GOT3 (cell line): ENCODE results near the gene DCP1A.
"Not testable (repeated sequence)": the region's sequence is repeated elsewhere in the genome, so short reads cannot be mapped to it uniquely, and the experiment has no call there.

Experiments
- DNase-seq: peaks from one replicate; lab custom pipeline; 2025; ENCODE audit warnings: mixed read lengths; lab: John Stamatoyannopoulos, UW

Gene DCP1A

DNA sequence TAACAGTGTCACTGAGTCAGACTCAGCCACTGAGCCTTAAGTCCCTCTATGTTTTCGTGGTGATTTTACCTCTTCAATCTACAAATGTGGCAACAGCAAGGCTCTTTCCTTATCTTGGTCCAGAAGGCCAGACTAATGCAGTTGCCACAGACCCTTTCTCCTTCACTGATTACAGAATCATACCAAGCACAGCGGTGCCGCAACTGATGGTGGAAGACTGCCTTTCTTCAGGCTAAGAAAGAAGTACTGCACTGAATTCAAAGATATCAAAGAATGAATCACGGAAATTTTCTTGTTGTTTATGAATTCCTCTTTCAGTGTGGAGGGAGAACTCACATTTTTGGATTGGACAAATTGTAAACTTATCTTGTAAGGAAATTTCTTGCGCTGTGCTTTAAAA, 18.6 kb downstream of the DCP1A start:
- no peak for DNase-seq

- not testable (repeated sequence) for DNase-seq
These were observed 19.4 kb downstream of the DCP1A start for GRCh38 chr3:53327986-53328385.

DNA sequence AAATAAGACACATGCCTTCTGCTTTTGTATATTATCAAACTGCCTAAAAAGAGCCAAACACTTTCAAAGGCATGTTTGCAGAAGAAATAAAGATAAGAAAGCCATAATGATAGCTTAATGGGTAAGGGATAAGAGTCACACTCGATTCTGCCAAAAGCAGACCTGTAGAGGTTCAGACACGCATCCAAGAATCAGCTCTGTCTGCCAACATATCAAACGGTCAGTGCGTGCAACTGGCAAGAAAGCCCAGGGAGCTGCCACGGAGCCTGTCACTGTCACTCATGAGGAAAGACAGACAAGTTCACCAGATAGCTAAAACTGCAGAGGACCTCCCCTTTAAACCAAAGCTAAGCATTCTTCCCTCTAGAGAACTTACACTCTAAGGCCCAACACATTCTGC, 23.2 kb downstream of the DCP1A start:
- no peak for DNase-seq

GRCh38 chr3:53320697-53321096, 26.6 kb downstream of the DCP1A start:
- no peak for DNase-seq

GRCh38 chr3:53318522-53318921, 28.8 kb downstream of the DCP1A start:
- DNase-seq: no peak

DNA sequence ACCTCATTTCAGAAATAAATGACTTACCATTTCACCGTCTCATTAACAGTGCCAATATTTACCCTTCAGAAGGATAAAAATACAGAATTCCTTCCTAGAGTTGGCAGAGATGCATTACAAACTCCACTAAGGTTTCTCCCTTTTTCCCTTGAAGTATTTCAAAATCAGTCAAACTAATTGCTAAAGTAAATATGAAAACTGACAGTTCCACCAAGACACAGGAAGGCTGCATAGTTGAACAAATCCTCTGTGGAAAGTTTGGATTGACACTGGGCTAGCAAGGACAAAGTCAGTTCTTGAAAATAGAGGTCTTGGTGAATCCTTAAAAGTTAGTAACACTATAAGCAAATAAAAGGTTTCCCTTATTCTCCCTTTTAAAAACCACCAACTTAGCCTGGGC, 34.5 kb downstream of the DCP1A start:
- no peak for DNase-seq

DNA sequence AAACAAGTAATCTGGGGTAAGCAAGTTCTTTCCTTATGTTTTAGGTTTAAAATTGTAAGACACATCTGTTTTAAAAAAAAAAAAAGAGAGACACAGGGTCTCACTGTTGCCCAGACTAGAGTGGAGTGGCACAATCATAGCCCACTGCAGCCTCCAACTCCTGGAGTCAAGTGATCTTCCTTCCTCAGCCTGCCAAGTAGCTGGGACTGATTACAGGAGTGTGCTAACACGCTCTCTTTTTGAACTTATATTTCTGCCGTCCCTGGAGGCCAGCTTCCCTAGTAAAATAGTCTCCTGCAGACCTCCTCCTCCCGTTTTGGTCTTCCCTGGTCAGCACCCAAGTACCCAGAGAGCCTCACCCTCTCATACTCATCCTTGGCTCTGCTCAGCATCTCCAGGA, 35.5 kb downstream of the DCP1A start:
- no peak for DNase-seq

- DNase-seq: no peak
These were observed 43.4 kb downstream of the DCP1A start for GRCh38 chr3:53303957-53304356.

DNA sequence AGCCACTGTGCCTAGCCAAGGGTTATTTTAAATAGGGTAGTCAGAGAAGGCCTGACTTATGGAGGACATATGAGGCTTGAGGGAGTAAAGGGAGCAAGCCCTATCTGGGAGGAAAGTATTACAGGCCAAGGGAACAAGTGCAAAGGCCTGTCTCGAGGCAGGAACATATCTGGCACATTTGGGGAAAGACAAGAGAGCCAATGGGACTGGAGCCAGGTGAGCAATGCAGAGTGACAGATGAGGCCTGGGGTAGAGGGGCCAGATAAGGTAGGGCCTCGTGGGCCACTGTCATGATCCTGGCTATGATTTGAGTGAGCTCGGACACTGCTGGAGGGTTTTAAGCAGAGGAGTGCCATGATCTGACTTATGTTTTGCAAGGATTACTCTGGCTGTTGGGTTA, 43.8 kb downstream of the DCP1A start:
- DNase-seq: no peak

- no peak for DNase-seq
These were observed 46.5 kb downstream of the DCP1A start for GRCh38 chr3:53300826-53301225.

DNA sequence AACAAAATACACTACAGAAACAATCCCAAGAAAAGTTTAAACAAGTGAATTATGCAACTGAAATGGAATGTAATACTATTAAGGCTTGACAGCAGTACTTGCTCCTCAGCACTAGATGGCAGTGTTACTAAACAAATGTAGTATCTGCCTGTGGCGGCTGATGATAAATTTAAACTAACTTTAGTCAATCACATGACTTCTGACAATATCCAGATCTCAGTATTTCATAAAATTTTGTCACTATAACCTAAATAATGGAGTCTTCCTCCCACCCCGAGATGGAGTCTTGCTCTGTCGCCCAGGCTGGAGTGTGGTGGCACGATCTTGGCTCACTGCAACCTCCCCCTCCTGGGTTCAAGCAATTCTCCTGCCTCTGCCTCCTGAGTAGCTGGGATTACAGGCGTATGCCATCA, 47.7 kb downstream of the DCP1A start:
- not testable (repeated sequence) for DNase-seq

- DNase-seq: no peak
These were observed 51.9 kb downstream of the DCP1A start for GRCh38 chr3:53295410-53295809.

GRCh38 chr3:53293867-53294266, 53.5 kb downstream of the DCP1A start:
- DNase-seq: no peak

- no peak for DNase-seq
These were observed 59.1 kb downstream of the DCP1A start for GRCh38 chr3:53288214-53288613.

DNA sequence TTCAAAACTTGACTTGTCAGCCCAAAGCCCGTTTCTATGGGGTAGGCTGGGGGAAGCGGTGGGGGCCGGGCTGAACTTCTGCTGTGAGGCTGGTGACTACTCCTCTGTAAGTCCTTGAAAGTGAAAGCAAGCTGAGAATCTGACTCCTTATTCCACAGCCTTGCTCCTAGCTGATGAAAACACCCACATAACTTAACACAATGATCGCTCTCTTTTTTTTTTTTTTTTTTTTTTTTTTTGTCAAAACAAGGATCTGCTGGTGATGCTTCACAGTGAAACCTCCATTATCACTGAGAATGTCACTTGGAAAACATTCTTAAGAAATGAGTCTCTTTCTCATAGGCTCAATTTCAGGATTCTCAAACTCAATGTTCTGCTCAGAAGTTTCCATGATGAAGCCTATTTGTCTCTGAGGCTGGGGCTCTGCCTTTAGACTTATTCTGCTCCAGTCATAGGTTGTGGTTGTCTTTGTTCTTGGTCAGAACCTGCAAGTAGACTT, 60.2 kb downstream of the DCP1A start:
- no peak for DNase-seq

- DNase-seq: no peak
These were observed 60.6 kb downstream of the DCP1A start for GRCh38 chr3:53286727-53287126.

GRCh38 chr3:53282581-53282980, 64.8 kb downstream of the DCP1A start:
- DNase-seq: no peak

- DNase-seq: no peak
These were observed 68.7 kb downstream of the DCP1A start for GRCh38 chr3:53278667-53279066.

GRCh38 chr3:53274938-53275605, 72.3 kb downstream of the DCP1A start:
- no peak for DNase-seq

- DNase-seq: no peak
These were observed 74.1 kb downstream of the DCP1A start for GRCh38 chr3:53273146-53273670.

DNA sequence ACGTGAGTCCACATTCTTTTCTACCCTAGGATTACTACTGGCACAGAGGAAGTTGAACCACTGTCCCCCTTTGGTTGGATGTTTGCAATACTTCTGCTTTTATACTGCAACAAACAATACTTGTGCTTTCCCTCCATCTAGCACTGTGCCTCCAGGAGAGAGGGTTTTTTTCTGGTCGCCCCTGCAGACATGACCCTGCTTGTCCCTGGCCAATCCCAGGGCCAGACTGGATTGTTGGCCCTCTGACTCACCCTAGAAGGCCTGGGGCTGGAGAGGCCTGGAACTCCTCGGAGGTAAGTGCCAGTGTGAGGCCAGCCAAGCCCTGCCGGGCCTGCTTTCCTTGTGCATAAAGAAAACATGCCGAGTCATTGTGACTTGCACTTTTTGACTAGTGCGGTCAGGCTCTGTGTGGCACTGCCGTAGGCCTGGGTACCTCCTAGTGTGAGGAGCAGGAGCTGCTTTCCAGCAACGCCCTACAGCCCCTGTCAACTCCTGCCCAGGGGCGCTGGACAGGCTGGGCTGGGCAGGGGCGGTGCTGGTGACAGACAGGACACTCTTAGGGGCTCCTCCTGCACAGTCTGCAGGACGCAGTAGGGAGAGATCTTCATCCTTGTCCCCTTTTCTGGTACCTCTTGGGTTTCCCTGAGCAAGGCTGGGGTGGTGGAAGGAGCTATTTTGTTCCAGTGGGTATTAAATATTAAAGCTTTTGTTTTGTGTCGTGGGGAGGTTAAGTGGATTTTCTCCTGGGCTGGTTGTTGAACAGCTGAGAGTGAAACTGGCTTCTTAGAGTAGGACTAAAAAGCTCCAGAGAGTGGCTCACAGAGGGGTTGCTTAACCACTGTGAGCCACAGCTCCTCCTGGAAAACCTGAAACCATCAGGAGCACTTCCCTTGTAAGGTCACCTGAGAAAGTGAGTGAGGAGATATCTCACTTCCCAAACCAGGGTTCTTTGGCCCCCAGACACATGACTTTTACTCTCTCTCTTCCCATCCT, 77.2 kb downstream of the DCP1A start:
- peak; percentile 85 for DNase-seq

DNA sequence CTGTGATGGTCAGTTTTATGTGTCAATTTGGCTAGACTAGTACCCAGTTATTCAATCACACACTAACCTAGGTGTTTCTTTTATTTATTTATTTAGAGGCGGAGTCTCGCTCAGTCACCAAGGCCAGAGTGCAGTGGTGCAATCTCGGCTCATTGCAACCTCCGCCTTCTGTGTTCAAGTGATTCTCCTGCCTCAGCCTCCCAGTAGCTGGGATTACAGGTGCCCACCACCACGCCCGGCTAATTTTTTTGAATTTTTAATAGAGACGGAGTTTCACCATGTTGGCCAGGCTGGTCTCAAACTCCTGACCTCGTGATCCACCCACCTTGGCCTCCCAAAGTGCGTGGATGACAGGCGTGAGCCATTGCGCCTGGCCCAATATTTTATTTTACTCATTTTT, 78.2 kb downstream of the DCP1A start:
- DNase-seq: not testable (repeated sequence)

GRCh38 chr3:53267766-53268165, 79.6 kb downstream of the DCP1A start:
- no peak for DNase-seq
